Islet precursor cell (in vitro differentiated cells): Measurements from ENCODE around the gene ACO1.

Source experiments
- DNase-seq: peaks from one replicate; pipeline ENCODE4 v3.0.0-alpha.2; 2018

Gene ACO1

DNA sequence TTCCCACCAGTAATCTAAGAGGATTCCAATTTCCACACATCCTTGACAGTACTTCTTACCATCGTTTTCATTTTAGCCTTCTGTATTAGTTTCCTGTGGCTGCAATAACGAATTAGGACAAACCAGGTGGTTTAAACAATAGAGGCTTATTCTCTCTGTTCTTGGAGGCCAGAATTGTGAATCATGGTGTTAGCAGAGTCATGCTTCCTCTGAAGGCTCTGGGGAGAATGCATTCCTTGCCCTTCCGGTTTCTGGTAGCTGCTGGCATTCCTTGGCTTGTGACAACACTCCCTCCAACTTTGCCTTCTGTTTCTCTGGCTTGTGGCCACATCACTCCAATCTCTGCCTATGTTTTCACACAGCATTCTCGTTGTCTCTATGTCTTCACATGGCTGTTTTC lies 118.0 kb downstream of the ACO1 start:
- DNase-seq, result peak; percentile 81

DNA sequence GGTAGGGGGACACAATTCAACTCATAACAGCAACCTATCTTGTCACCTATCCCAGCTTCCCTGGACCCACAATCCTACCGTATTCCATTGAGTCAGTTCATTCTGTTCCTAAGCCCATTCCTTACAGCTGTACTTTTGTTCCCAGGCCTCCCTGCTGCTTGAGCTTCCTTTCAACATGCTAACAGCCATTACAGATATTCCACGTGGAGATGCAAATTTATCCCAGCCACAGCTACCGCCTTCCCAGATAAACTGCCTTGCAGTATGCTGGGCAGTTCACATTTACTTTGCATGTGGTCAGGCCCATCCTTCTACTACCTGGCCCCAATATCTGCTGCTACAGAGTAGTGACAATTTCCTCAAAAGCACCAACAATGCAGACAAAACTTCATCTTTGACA lies 118.6 kb downstream of the ACO1 start:
- DNase-seq, result no peak
